GM12873 (cell line): Measurements from ENCODE around the gene RPRD1B.

Source experiments
- CTCF ChIP-seq: IDR thresholded peaks from 2 replicates; pipeline ENCODE4 v1.5.1; 2012; ENCODE audit warnings: low read depth, mild to moderate bottlenecking, moderate library complexity, low read length, control low read depth; ENCODE audit not compliant: insufficient read depth; ENCODE audit errors: missing control alignments

Gene RPRD1B

GRCh38 chr20:38059832-38060231, 26.3 kb downstream of the RPRD1B start:
- no peak for TF ChIP-seq CTCF

GRCh38 chr20:38060536-38060935, 27.0 kb downstream of the RPRD1B start:
- no peak for TF ChIP-seq CTCF

- no peak for TF ChIP-seq CTCF
Measured at GRCh38 chr20:38061109-38061508, 27.6 kb downstream of the RPRD1B start.

- no peak for TF ChIP-seq CTCF
Measured at GRCh38 chr20:38062890-38063289, 29.3 kb downstream of the RPRD1B start.

- no peak for TF ChIP-seq CTCF
Measured at GRCh38 chr20:38063911-38064530, 30.5 kb downstream of the RPRD1B start.

DNA sequence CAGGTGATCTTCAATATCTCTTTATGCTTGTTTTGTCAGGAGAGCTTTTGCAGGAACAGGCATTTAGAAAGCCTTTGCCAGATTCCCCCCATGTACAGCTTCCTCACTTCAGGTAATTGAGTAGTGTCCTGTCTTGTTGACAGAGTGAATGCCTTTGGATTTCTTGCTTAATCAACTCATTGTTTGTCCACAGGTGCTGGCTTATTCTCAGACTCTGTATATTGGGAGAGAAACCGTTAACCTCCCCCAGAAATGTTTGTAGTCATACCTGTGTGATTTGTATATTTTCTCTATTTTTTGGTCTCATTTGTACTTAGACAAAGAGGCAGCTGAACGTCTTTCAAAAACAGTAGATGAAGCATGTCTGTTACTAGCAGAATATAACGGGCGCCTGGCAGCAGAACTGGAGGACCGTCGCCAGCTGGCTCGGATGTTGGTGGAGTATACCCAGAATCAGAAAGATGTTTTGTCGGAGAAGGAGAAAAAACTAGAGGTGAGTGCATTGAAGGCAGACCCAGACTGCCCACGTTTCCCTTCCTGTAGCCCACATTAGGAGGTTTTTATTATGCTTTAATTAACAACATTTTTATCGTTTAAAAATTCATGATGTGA, 32.3 kb downstream of the RPRD1B start:
- TF ChIP-seq CTCF: no peak

DNA sequence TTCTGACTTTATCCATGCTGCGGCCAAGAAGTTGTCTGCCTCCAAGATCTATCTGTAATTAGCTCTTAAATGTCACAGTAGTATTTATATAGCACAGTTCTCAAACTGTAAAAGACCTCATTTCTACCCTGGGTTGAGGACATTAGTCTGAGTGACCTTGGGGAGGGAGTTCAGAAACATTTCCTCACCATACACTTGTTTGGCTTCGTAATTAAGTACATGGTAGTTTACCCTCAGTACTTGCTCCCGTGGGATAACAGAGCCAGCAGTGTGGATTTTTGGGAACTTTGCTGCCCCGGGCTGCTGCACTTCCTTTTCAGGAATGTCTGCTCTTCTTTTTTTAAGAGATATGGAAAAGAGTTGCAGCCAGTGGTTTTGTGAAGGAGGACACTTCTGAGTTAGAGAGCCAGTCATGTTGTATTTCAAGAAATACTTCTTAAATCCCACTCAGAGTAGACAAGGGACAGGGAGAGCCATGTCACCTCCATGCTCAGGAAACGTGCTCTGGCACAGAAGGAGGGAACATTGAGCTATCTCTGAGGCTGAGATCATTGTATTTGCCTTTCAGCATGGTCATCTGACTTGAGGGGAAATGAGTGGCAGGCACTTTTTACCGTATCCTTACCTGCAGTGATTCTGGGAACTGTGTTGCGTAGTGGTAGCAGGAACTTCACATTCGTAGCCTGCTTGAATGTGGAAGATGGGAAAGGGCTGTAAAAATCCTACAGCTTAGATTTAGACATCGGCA, 33.6 kb downstream of the RPRD1B start:
- TF ChIP-seq CTCF: no peak
